ENCODE results near the gene VAV3. TPM values are rescaled to one million over a fixed set of nuclear protein-coding genes. Genes with fewer than 3 reads are reported as not detected.

Gene VAV3
- total and polyA plus RNA-seq, 2 of the 8 experiments (the other 6 are each of a cell fraction or from before 2014, with no cell fraction given), result 2.9 to 7.9 TPM

- TF ChIP-seq, protein P1, sequence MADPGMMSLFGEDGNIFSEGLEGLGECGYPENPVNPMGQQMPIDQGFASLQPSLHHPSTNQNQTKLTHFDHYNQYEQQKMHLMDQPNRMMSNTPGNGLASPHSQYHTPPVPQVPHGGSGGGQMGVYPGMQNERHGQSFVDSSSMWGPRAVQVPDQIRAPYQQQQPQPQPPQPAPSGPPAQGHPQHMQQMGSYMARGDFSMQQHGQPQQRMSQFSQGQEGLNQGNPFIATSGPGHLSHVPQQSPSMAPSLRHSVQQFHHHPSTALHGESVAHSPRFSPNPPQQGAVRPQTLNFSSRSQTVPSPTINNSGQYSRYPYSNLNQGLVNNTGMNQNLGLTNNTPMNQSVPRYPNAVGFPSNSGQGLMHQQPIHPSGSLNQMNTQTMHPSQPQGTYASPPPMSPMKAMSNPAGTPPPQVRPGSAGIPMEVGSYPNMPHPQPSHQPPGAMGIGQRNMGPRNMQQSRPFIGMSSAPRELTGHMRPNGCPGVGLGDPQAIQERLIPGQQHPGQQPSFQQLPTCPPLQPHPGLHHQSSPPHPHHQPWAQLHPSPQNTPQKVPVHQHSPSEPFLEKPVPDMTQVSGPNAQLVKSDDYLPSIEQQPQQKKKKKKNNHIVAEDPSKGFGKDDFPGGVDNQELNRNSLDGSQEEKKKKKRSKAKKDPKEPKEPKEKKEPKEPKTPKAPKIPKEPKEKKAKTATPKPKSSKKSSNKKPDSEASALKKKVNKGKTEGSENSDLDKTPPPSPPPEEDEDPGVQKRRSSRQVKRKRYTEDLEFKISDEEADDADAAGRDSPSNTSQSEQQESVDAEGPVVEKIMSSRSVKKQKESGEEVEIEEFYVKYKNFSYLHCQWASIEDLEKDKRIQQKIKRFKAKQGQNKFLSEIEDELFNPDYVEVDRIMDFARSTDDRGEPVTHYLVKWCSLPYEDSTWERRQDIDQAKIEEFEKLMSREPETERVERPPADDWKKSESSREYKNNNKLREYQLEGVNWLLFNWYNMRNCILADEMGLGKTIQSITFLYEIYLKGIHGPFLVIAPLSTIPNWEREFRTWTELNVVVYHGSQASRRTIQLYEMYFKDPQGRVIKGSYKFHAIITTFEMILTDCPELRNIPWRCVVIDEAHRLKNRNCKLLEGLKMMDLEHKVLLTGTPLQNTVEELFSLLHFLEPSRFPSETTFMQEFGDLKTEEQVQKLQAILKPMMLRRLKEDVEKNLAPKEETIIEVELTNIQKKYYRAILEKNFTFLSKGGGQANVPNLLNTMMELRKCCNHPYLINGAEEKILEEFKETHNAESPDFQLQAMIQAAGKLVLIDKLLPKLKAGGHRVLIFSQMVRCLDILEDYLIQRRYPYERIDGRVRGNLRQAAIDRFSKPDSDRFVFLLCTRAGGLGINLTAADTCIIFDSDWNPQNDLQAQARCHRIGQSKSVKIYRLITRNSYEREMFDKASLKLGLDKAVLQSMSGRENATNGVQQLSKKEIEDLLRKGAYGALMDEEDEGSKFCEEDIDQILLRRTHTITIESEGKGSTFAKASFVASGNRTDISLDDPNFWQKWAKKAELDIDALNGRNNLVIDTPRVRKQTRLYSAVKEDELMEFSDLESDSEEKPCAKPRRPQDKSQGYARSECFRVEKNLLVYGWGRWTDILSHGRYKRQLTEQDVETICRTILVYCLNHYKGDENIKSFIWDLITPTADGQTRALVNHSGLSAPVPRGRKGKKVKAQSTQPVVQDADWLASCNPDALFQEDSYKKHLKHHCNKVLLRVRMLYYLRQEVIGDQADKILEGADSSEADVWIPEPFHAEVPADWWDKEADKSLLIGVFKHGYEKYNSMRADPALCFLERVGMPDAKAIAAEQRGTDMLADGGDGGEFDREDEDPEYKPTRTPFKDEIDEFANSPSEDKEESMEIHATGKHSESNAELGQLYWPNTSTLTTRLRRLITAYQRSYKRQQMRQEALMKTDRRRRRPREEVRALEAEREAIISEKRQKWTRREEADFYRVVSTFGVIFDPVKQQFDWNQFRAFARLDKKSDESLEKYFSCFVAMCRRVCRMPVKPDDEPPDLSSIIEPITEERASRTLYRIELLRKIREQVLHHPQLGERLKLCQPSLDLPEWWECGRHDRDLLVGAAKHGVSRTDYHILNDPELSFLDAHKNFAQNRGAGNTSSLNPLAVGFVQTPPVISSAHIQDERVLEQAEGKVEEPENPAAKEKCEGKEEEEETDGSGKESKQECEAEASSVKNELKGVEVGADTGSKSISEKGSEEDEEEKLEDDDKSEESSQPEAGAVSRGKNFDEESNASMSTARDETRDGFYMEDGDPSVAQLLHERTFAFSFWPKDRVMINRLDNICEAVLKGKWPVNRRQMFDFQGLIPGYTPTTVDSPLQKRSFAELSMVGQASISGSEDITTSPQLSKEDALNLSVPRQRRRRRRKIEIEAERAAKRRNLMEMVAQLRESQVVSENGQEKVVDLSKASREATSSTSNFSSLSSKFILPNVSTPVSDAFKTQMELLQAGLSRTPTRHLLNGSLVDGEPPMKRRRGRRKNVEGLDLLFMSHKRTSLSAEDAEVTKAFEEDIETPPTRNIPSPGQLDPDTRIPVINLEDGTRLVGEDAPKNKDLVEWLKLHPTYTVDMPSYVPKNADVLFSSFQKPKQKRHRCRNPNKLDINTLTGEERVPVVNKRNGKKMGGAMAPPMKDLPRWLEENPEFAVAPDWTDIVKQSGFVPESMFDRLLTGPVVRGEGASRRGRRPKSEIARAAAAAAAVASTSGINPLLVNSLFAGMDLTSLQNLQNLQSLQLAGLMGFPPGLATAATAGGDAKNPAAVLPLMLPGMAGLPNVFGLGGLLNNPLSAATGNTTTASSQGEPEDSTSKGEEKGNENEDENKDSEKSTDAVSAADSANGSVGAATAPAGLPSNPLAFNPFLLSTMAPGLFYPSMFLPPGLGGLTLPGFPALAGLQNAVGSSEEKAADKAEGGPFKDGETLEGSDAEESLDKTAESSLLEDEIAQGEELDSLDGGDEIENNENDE (IDR thresholded peaks at IDR 0.05; ENCODE audit: insufficient replicate concordance, low read length), result no peak
- no peak for TF ChIP-seq TCF12 (IDR thresholded peaks at IDR 0.05; ENCODE audit: low read depth, low read length)
- TF ChIP-seq BRCA1 (IDR thresholded peaks at IDR 0.05; ENCODE audit: low read depth, low read length), result no peak
- no peak for TF ChIP-seq YY1 (IDR thresholded peaks at IDR 0.05; ENCODE audit: low read depth, low read length)
- no peak for TF ChIP-seq POLR2AphosphoS5 (IDR thresholded peaks at IDR 0.05; ENCODE audit: low read depth, low read length)
- no peak for TF ChIP-seq HDAC2 (IDR thresholded peaks at IDR 0.05; ENCODE audit: borderline replicate concordance in 1 of 2, low read depth in 2 of 2, low read length in 2 of 2)
- TF ChIP-seq ATF2 (IDR thresholded peaks at IDR 0.05; ENCODE audit: low read length), result no peak
- TF ChIP-seq EZH2 (IDR thresholded peaks at IDR 0.05; ENCODE audit: low read depth, low read length, severe bottlenecking), result no peak
- no peak for TF ChIP-seq HDAC6 (IDR thresholded peaks at IDR 0.05; ENCODE audit: low read depth, low read length)
Measured at GRCh38 chr1:107724648-107725047, 240.3 kb downstream of the VAV3 start (continued).
